HCT116 (cell line): ENCODE data around the gene MGAT4A. TPM values are rescaled to one million over a fixed set of nuclear protein-coding genes. Genes with fewer than 3 reads are reported as not detected.
"Not testable (repeated sequence)": the region's sequence is repeated elsewhere in the genome, so short reads cannot be mapped to it uniquely, and the experiment has no call there.

Source experiments
- ATAC-seq: fragments of 200-7000 bp; cut with Tn5 transposase; 2 replicates; pipeline ENCODE4 v1.9.1; 2020; ENCODE audit warnings: mild to moderate bottlenecking, moderate library complexity
- BruUV-seq: library from RNA; stranded (reverse); fragments of 400-500 nt; replicated peaks from 2 replicates; lab custom pipeline; 2021; lab: Mats Ljungman, UMichigan
- CTCF ChIA-PET: fragments of 300-600 bp; sonication (Branson Sonifier 250); formaldehyde crosslinking; loops from one replicate; lab custom pipeline; 2021; ENCODE audit warnings: antibody characterized with exemption; lab: Charles Lee
- POLR2A ChIA-PET: fragments of 300-600, 350-600 bp; sonication (Branson Sonifier 250); formaldehyde crosslinking; loops from one replicate; lab custom pipeline; 2021; ENCODE audit warnings: antibody characterized with exemption; lab: Charles Lee
- RAD21 ChIA-PET, 2 experiments: fragments of 300-600 bp; sonication (Branson Sonifier 250); formaldehyde crosslinking; loops; one replicate each; lab custom pipeline; 2023; ENCODE audit warnings: low total read pairs in 2 of 2; ENCODE audit not compliant: uncharacterized antibody in 2 of 2, unreplicated experiment in 2 of 2, low non-redundant PET in 1 of 2; lab: Charles Lee
- DNase-seq: peaks from one replicate; pipeline ENCODE4 v3.0.0-alpha.2; 2010; ENCODE audit warnings: low read depth, low spot score
- H2AFZ ChIP-seq: fragments of 200-600 bp; shearing (Covaris generic), sonication (generic); 2 replicates; pipeline ENCODE4 v1.6.1; 2017; ENCODE audit warnings: low read depth, mixed run types, mixed read lengths, antibody characterized with exemption, low read length; ENCODE audit not compliant: poor library complexity, severe bottlenecking
- H3K27ac ChIP-seq: 2 replicates; pipeline ENCODE4 v1.5.1; 2012; ENCODE audit warnings: low read depth, low read length
- H3K27me3 ChIP-seq: fragments of 200-600 bp; sonication (generic); 2 replicates; pipeline ENCODE4 v1.6.1; 2016; ENCODE audit warnings: mixed run types, low read length, mixed read lengths; ENCODE audit not compliant: insufficient read depth
- H3K36me3 ChIP-seq, 2 experiments: fragments of 200-500 bp in 1 of 2; fragments of 200-600 bp in 1 of 2; sonication (Bioruptor generic) in 1 of 2; sonication (generic) in 1 of 2; 2 replicates each; pipeline versions ENCODE4 v1.5.1 to v1.6.1; 2014 to 2016; ENCODE audit warnings: low read length in 2 of 2, inconsistent platforms in 1 of 2, mixed read lengths in 1 of 2, mixed run types in 1 of 2; ENCODE audit not compliant: insufficient read depth in 2 of 2, control insufficient read depth in 1 of 2
- H3K4me1 ChIP-seq, 2 experiments: fragments of 200-600 bp in 1 of 2; sonication (generic) in 1 of 2; 2 replicates each; pipeline versions ENCODE4 v1.5.1 to v1.6.1; 2012 to 2017; ENCODE audit warnings: low read length in 2 of 2, inconsistent platforms in 1 of 2, mild to moderate bottlenecking in 1 of 2, mixed read lengths in 1 of 2, mixed run types in 1 of 2, moderate library complexity in 1 of 2; ENCODE audit not compliant: insufficient read depth in 2 of 2, control insufficient read depth in 1 of 2
- H3K4me2 ChIP-seq: fragments of 200-600 bp; sonication (generic); 2 replicates; pipeline ENCODE4 v1.6.1; 2017; ENCODE audit warnings: mixed run types, low read length, mixed read lengths
- H3K4me3 ChIP-seq, 2 experiments: fragments of 200-600 bp in 1 of 2; sonication (generic) in 1 of 2; replicated peaks in 1 of 2; 2 replicates each; pipeline ENCODE4 v1.5.1; 2011 to 2016; ENCODE audit warnings: low read length in 2 of 2, control low read depth in 1 of 2, low read depth in 1 of 2, mild to moderate bottlenecking in 1 of 2, mixed read lengths in 1 of 2, mixed run types in 1 of 2
- H3K79me2 ChIP-seq: fragments of 200-600 bp; sonication (generic); 2 replicates; pipeline ENCODE4 v1.6.1; 2017; ENCODE audit warnings: mild to moderate bottlenecking, mixed run types, low read length, moderate library complexity, mixed read lengths; ENCODE audit not compliant: insufficient read depth
- H3K9ac ChIP-seq: fragments of 200-600 bp; sonication (generic); 2 replicates; pipeline ENCODE4 v1.6.1; 2016; ENCODE audit warnings: low read length, mixed read lengths
- H3K9me2 ChIP-seq: fragments of 200-600 bp; sonication (generic), shearing (Covaris generic); 2 replicates; pipeline ENCODE4 v1.6.1; 2017; ENCODE audit warnings: mixed run types, mild to moderate bottlenecking, moderate library complexity; ENCODE audit not compliant: insufficient read depth
- H3K9me3 ChIP-seq, 2 experiments: fragments of 200-500 bp in 1 of 2; fragments of 200-600 bp in 1 of 2; sonication (Bioruptor generic) in 1 of 2; sonication (generic) in 1 of 2; 2 replicates each; pipeline ENCODE4 v1.6.1; 2014 to 2017; ENCODE audit warnings: low read length in 2 of 2, mixed read lengths in 2 of 2, inconsistent platforms in 1 of 2, low read depth in 1 of 2, mild to moderate bottlenecking in 1 of 2, mixed run types in 1 of 2, moderate library complexity in 1 of 2; ENCODE audit not compliant: control insufficient read depth in 1 of 2, insufficient read depth in 1 of 2
- H4K20me1 ChIP-seq: fragments of 200-600 bp; sonication (generic), shearing (Covaris generic); 2 replicates; pipeline ENCODE4 v1.6.1; 2017; ENCODE audit warnings: mixed run types, mild to moderate bottlenecking, moderate library complexity; ENCODE audit not compliant: insufficient read depth
- CBX3 ChIP-seq: IDR thresholded peaks from 2 replicates; pipeline ENCODE4 v1.6.1; 2012; ENCODE audit warnings: low read depth
- CEBPB ChIP-seq: IDR thresholded peaks from 2 replicates; pipeline ENCODE4 v1.6.1; 2012; ENCODE audit warnings: low read depth
- EGR1 ChIP-seq: IDR thresholded peaks from 2 replicates; pipeline ENCODE4 v1.6.1; 2012; ENCODE audit warnings: low read depth
- ELF1 ChIP-seq: IDR thresholded peaks from 2 replicates; pipeline ENCODE4 v1.6.1; 2012; ENCODE audit warnings: low read depth, borderline replicate concordance
- EZH2 ChIP-seq: fragments of 200-600 bp; sonication (generic); IDR thresholded peaks from 2 replicates; pipeline ENCODE4 v1.6.1; 2017; ENCODE audit warnings: antibody characterized with exemption, mixed run types
- EZH2phosphoT487 ChIP-seq: fragments of 200-600 bp; IDR thresholded peaks from 2 replicates; pipeline ENCODE4 v1.6.1; 2018; ENCODE audit warnings: antibody characterized with exemption, borderline replicate concordance
- FOSL1 ChIP-seq: IDR thresholded peaks from 2 replicates; pipeline ENCODE4 v1.6.1; 2012; ENCODE audit warnings: low read depth
- JUND ChIP-seq: IDR thresholded peaks from 2 replicates; pipeline ENCODE4 v1.6.1; 2012
- RAD21 ChIP-seq: IDR thresholded peaks from 2 replicates; pipeline ENCODE4 v1.6.1; 2012; ENCODE audit warnings: low read depth, mild to moderate bottlenecking
- REST ChIP-seq: IDR thresholded peaks from 2 replicates; pipeline ENCODE4 v1.6.1; 2012; ENCODE audit warnings: low read depth
- SIN3A ChIP-seq: IDR thresholded peaks from 2 replicates; pipeline ENCODE4 v1.6.1; 2012; ENCODE audit warnings: low read depth
- SP1 ChIP-seq: IDR thresholded peaks from 2 replicates; pipeline ENCODE4 v1.6.1; 2012; ENCODE audit warnings: low read depth
- SRF ChIP-seq: IDR thresholded peaks from 2 replicates; pipeline ENCODE4 v1.6.1; 2012; ENCODE audit warnings: low read depth
- TCF7L2 ChIP-seq: IDR thresholded peaks from 2 replicates; pipeline ENCODE4 v1.7.0; 2011; ENCODE audit warnings: borderline replicate concordance, inconsistent platforms; ENCODE audit not compliant: insufficient read depth, insufficient read length; ENCODE audit errors: extremely low read depth
- YY1 ChIP-seq: IDR thresholded peaks from 2 replicates; pipeline ENCODE4 v1.6.1; 2011; ENCODE audit warnings: low read length, low read depth, moderate library complexity, mild to moderate bottlenecking; ENCODE audit not compliant: insufficient replicate concordance; ENCODE audit errors: extremely low read depth
- ZNF274 ChIP-seq: fragments of 200-500 bp; sonication (Bioruptor generic); IDR thresholded peaks from 2 replicates; pipeline ENCODE4 v1.6.1; 2014; ENCODE audit warnings: mild to moderate bottlenecking, low read depth, low read length, inconsistent platforms
- intact Hi-C: fragments of 100-400 bp; cut with micrococcal nuclease; formaldehyde crosslinking; loops from 2 replicates; pipeline ENCODE4 v1.10.0; 2022
- total RNA-seq: library from RNA; stranded (reverse); gene quantifications from one replicate; pipeline ENCODE4 v1.2.1, GENCODE V29; 2021; ENCODE audit not compliant: unreplicated experiment

Gene MGAT4A
- total RNA-seq, 1 experiment from 2014 or later, result 10.2 TPM

DNA sequence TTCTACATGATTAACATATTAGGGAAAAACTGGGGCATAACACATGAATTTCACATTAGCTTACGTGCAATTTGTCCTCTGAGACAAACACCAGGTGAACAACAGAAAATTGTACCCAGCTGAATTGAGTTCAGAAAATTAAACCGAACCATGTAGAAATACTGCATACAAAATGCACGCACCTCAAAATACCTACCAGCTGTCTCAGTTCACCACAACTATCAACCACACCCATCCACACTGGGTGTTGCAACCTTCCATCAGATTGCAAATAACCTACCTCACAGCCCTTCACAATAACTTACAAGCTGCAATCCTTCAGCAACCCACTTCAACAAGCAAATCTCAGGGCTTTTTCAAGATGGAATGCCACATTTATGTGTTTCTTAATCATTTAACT lies 66.6 kb downstream of the MGAT4A start (continued):
- TF ChIP-seq REST (no peak), EZH2phosphoT487 (no peak), ZNF274 (no peak), JUND (no peak), SP1 (peak; percentile 8; the same call in 1 of the 2 replicates)

GRCh38 chr2:98663511-98664090 lies 67.3 kb downstream of the MGAT4A start:
- POLR2A ChIA-PET, result no interaction called here

GRCh38 chr2:98659491-98659840 lies 71.5 kb downstream of the MGAT4A start:
- POLR2A ChIA-PET, H3K27ac ChIP-seq, ATAC-seq: not testable (repeated sequence)

More at GRCh38 chr2:98663511-98664090, 67.3 kb downstream of the MGAT4A start:
- ATAC-seq (no peak), DNase-seq (no peak)
- ChIA-PET RAD21 (no interaction called here), CTCF (no interaction called here)
- Histone ChIP-seq H3K27me3 (no peaks in the 10 kb centered on the region), H3K36me3 (no peaks in the 10 kb centered on the region), H3K79me2 (no peaks in the 10 kb centered on the region), H3K4me3 (no peak overlapping the region), H3K27ac (no peak overlapping the region), H3K9ac (no peak overlapping the region), H3K4me1 (peaks cover 0 to 5% of the 10 kb centered on the region in 2 experiments; a peak in 2 of 4 replicates), H3K9me2 (no peaks in the 10 kb centered on the region), H2AFZ (no peak overlapping the region), H3K4me2 (no peak overlapping the region), H3K9me3 (no peaks in the 10 kb centered on the region), H4K20me1 (no peaks in the 10 kb centered on the region)
- no TSS peak for BruUV-seq
- TF ChIP-seq EZH2 (no peak), TCF7L2 (no peak), SRF (no peak), ELF1 (no peak), JUND (no peak), RAD21 (no peak), CBX3 (no peak), EGR1 (no peak), CEBPB (no peak), YY1 (no peak), SIN3A (no peak), EZH2phosphoT487 (no peak), FOSL1 (no peak)
- intact Hi-C loops, result no loop called here

More at GRCh38 chr2:98659491-98659840, 71.5 kb downstream of the MGAT4A start:
- BruUV-seq, DNase-seq, H3K9me3 ChIP-seq, H3K9ac ChIP-seq, intact Hi-C loops, H4K20me1 ChIP-seq, H3K36me3 ChIP-seq, H3K4me2 ChIP-seq, H3K9me2 ChIP-seq, H2AFZ ChIP-seq, H3K79me2 ChIP-seq, RAD21 ChIA-PET, H3K4me1 ChIP-seq, H3K27me3 ChIP-seq, H3K4me3 ChIP-seq: not testable (repeated sequence)
- CTCF ChIA-PET, result interaction anchor here (1.1 kb wide), 1 partner anchor 10 kb away, joined by 4 read pairs; no protein-coding TSS in a partner anchor
